ENCODE results near the gene ADGRB3. TPM values are rescaled to one million over a fixed set of nuclear protein-coding genes. Genes with fewer than 3 reads are reported as not detected.
"Not testable (repeated sequence)": the region's sequence is repeated elsewhere in the genome, so short reads cannot be mapped to it uniquely, and the experiment has no call there.

The ADGRB3 gene
- total and polyA plus RNA-seq, 10 donors = 0.09 to 4.1 (median 1.1) TPM

- no peak for DNase-seq
- TF ChIP-seq, protein P1, sequence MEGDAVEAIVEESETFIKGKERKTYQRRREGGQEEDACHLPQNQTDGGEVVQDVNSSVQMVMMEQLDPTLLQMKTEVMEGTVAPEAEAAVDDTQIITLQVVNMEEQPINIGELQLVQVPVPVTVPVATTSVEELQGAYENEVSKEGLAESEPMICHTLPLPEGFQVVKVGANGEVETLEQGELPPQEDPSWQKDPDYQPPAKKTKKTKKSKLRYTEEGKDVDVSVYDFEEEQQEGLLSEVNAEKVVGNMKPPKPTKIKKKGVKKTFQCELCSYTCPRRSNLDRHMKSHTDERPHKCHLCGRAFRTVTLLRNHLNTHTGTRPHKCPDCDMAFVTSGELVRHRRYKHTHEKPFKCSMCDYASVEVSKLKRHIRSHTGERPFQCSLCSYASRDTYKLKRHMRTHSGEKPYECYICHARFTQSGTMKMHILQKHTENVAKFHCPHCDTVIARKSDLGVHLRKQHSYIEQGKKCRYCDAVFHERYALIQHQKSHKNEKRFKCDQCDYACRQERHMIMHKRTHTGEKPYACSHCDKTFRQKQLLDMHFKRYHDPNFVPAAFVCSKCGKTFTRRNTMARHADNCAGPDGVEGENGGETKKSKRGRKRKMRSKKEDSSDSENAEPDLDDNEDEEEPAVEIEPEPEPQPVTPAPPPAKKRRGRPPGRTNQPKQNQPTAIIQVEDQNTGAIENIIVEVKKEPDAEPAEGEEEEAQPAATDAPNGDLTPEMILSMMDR (IDR thresholded peaks at IDR 0.05 in 8 of 11, conservative IDR thresholded peaks at IDR 0.05 in 3 of 11) = no peak
- no peak for TF ChIP-seq POLR2AphosphoS5 (IDR thresholded peaks at IDR 0.05)
- no peak for TF ChIP-seq POLR2A (IDR thresholded peaks at IDR 0.05)
Measured at GRCh38 chr6:69116658-69117057, 481.6 kb downstream of the ADGRB3 start.

DNA sequence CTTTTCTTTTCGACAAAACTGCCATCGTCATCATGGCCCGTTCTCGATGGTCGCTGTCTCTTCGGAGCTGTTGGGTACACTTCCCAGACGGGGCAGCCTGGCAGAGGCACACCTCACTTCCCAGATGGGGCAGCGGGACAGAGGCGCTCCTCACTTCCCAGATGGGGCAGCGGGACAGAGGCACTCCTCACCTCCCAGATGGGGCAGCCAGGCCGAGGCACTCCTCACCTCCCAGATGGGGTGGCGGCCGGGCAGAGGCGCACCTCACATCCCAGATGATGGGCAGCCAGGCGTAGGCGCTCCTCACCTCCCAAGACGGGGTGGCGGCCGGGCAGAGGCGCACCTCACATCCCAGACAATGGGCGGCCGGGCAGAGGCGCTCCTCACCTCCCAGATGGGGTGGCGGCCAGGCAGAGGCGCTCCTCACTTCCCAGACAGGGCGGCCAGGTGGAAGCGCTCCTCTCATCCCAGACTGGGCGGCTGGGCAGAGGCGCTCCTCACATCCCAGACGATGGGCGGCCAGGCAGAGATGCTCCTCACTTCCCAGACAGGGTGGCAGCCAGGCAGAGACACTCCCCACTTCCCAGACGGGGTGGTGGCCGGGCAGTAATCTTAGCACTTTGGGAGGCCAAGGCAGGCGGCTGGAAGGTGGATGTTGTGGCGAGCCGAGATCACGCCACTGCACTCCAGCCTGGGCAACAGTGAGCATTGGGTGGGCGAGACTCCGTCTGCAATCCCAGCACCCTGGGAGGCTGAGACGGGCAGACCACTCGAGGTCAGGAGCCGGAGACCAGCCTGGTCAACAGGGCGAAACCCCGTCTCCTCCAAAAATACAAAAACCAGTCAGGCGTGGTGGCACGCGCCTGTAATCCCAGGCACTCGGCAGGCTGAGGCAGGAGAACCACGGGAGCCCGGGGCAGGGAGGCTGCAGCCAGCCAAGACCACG is 486.7 kb downstream of the ADGRB3 start:
- H3K36me3 ChIP-seq; intact Hi-C loops (cut with DNase I; ENCODE audit: low total_unique reads); DNase-seq: not testable (repeated sequence)

More at GRCh38 chr6:69116658-69117057, 481.6 kb downstream of the ADGRB3 start:
- Histone ChIP-seq H3K36me3 (no peaks in the 10 kb centered on the region), H3K4me1 (no peaks in the 10 kb centered on the region), H3K27ac (no peak overlapping the region), H3K4me3 (no peak overlapping the region), H3K27me3 (replicated peaks in 1 of 7) (no peaks in the 10 kb centered on the region), H3K9me3 (peaks cover 0 to 9% (median 0%) of the 10 kb centered on the region in 8 donors)
- WGBS, 5 donors = 74 to 87% (median 80%) methylated on average over 2 of the region's 2 CpGs
- intact Hi-C loops (cut with DNase I; ENCODE audit: low total_unique reads) = no loop called here

GRCh38 chr6:69122407-69122773 is 487.3 kb downstream of the ADGRB3 start:
- Histone ChIP-seq H3K27me3 (replicated peaks in 1 of 7) (no peaks in the 10 kb centered on the region), H3K9me3 (peaks cover 0 to 9% (median 0%) of the 10 kb centered on the region in 8 donors), H3K4me3 (no peak overlapping the region), H3K4me1 (no peaks in the 10 kb centered on the region), H3K27ac (no peak overlapping the region), H3K36me3 (no peaks in the 10 kb centered on the region)
- intact Hi-C loops (cut with DNase I; ENCODE audit: low total_unique reads) = no loop called here
- TF ChIP-seq, protein P1 (IDR thresholded peaks at IDR 0.05 in 8 of 11, conservative IDR thresholded peaks at IDR 0.05 in 3 of 11) = no peak
- TF ChIP-seq POLR2A (IDR thresholded peaks at IDR 0.05) (no peak), POLR2AphosphoS5 (IDR thresholded peaks at IDR 0.05) (no peak)
- no peak for DNase-seq

More for the DNA sequence above, 486.7 kb downstream of the ADGRB3 start:
- not testable (repeated sequence) for H3K27ac ChIP-seq; H3K9me3 ChIP-seq; H3K4me1 ChIP-seq; H3K27me3 ChIP-seq (replicated peaks in 1 of 7); H3K4me3 ChIP-seq
- WGBS, 5 donors = 81 to 91% (median 86%) methylated on average over 25 to 51 of the region's 51 CpGs

DNA sequence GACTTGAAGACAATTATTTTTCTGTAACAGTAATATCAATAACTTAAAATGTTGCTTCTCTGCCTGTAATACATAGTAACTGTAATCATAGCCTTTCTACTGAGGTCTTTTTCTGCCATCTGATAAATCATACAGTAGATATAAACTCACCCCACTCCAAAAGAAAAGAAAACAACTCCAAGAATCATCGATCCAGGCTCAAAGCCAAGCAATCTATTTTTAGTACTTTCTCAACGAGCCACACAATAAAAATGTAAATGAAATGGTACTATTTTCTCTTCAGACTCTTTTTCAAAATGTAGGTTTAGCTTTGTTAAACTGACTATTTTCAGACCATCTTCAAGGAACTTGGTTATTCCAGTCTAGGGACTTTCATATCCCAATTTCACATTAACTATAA is 493.3 kb downstream of the ADGRB3 start:
- Histone ChIP-seq H3K27me3 (replicated peaks in 1 of 7) (no peaks in the 10 kb centered on the region), H3K27ac (no peak overlapping the region), H3K4me3 (no peak overlapping the region), H3K36me3 (no peaks in the 10 kb centered on the region), H3K9me3 (peaks cover 0 to 14% (median 0%) of the 10 kb centered on the region in 8 donors), H3K4me1 (no peaks in the 10 kb centered on the region)
- intact Hi-C loops (cut with DNase I; ENCODE audit: low total_unique reads) = no loop called here
- no peak for DNase-seq
- TF ChIP-seq, protein P1 (IDR thresholded peaks at IDR 0.05 in 8 of 11, conservative IDR thresholded peaks at IDR 0.05 in 3 of 11) = no peak
- TF ChIP-seq POLR2AphosphoS5 (IDR thresholded peaks at IDR 0.05) (no peak), POLR2A (IDR thresholded peaks at IDR 0.05) (no peak)
- 38 to 62% (median 59%) methylated on average over 2 of the region's 2 CpGs for WGBS, 5 donors

Measured in spleen (tissue), 11 donors.